GM12878 (cell line): ENCODE measurements around the gene THAP11. TPM values are rescaled to one million over a fixed set of nuclear protein-coding genes. Genes with fewer than 3 reads are reported as not detected.

Source experiments
- ASH2L ChIP-seq: fragments of 300-600, 200-600 bp; sonication (generic); IDR thresholded peaks from 2 replicates; pipeline ENCODE4 v1.6.1; 2017; ENCODE audit warnings: low read depth, mild to moderate bottlenecking, borderline replicate concordance
- CEBPZ ChIP-seq: fragments of 150-350 bp; IDR thresholded peaks from 2 replicates; pipeline ENCODE4 v1.6.1; 2016; ENCODE audit warnings: low read depth, low read length
- E2F8 ChIP-seq: fragments of 450-650 bp; IDR thresholded peaks from 2 replicates; pipeline ENCODE4 v1.6.1; 2018; ENCODE audit warnings: mild to moderate bottlenecking, low read depth, moderate library complexity; ENCODE audit not compliant: partially characterized antibody
- EED ChIP-seq: sonication (generic); IDR thresholded peaks from 2 replicates; pipeline ENCODE4 v1.6.1; 2016; ENCODE audit warnings: antibody characterized with exemption, low read depth
- ETV6 ChIP-seq, 2 experiments: fragments of 450-650 bp in 1 of 2; IDR thresholded peaks in 1 of 2; conservative IDR thresholded peaks in 1 of 2; 2 replicates each; pipeline ENCODE4 v1.6.1; 2014; ENCODE audit warnings: antibody characterized with exemption in 1 of 2, borderline replicate concordance in 1 of 2, low read depth in 1 of 2, mild to moderate bottlenecking in 1 of 2, moderate library complexity in 1 of 2
- GABPA ChIP-seq: IDR thresholded peaks from 2 replicates; pipeline ENCODE4 v1.6.1; 2014; ENCODE audit warnings: antibody characterized with exemption, low read depth, mild to moderate bottlenecking, inconsistent platforms
- HDAC6 ChIP-seq: fragments of 200-600 bp; sonication (generic); IDR thresholded peaks from one replicate; pipeline ENCODE4 v1.8.0; 2017; ENCODE audit warnings: antibody characterized with exemption; ENCODE audit not compliant: unreplicated experiment
- JUND ChIP-seq: IDR thresholded peaks from 2 replicates; pipeline ENCODE4 v1.6.1; 2012; ENCODE audit warnings: low read depth, mild to moderate bottlenecking, low read length, improper control_type of control experiment, moderate library complexity
- LARP7 ChIP-seq: fragments of 450-650 bp; IDR thresholded peaks from 2 replicates; pipeline ENCODE4 v1.6.1; 2017; ENCODE audit warnings: mild to moderate bottlenecking
- RELA ChIP-seq: fragments of 450-650 bp; IDR thresholded peaks from 2 replicates; pipeline ENCODE4 v1.8.0; 2014; ENCODE audit warnings: borderline replicate concordance; ENCODE audit not compliant: partially characterized antibody
- REST ChIP-seq: IDR thresholded peaks from 2 replicates; pipeline ENCODE4 v1.6.1; 2012; ENCODE audit warnings: mild to moderate bottlenecking, low read depth, low read length
- SMC3 ChIP-seq: IDR thresholded peaks from 2 replicates; pipeline ENCODE4 v1.6.1; 2011; ENCODE audit warnings: low read length, improper control_type of control experiment, borderline replicate concordance
- SRF ChIP-seq, 2 experiments: IDR thresholded peaks; 2 replicates each; pipeline ENCODE4 v1.6.1; 2011; ENCODE audit warnings: low read depth in 2 of 2, low read length in 2 of 2, mild to moderate bottlenecking in 1 of 2, moderate library complexity in 1 of 2
- TBL1XR1 ChIP-seq: IDR thresholded peaks from 2 replicates; pipeline ENCODE4 v1.6.1; 2012; ENCODE audit warnings: low read depth, low read length, improper control_type of control experiment
- ZBTB33 ChIP-seq: fragments of 450-650 bp; IDR thresholded peaks from 2 replicates; pipeline ENCODE4 v1.6.1; 2017; ENCODE audit warnings: mild to moderate bottlenecking
- ZNF207 ChIP-seq: fragments of 450-650 bp; IDR thresholded peaks from 2 replicates; pipeline ENCODE4 v1.6.1; 2014; ENCODE audit warnings: antibody characterized with exemption, mild to moderate bottlenecking, borderline replicate concordance
- ZNF274 ChIP-seq: IDR thresholded peaks from one replicate; pipeline ENCODE4 v1.8.0; 2011; ENCODE audit not compliant: insufficient read length, insufficient read depth
- ZNF622 ChIP-seq: fragments of 450-650 bp; IDR thresholded peaks from 2 replicates; pipeline ENCODE4 v1.6.1; 2017; ENCODE audit warnings: mild to moderate bottlenecking, inconsistent platforms
- polyA plus RNA-seq, 11 experiments: library from polyadenylated mRNA; depleted of rRNA in 4 of 11; unstranded in 6 of 11; stranded (reverse) in 5 of 11; fragments of >200 nt; fragmentation: Nextera tagmentation in 4 of 11; fragmentation: Illumina TruSeq in 1 of 11; extraction: Ambion mirVana in 4 of 11; extraction: Trizol in 1 of 11; gene quantifications; 1 replicate in 1 of 11; 2 replicates in 10 of 11; pipeline versions ENCODE4 v1.2.1 to v1.2.3, GENCODE V29; 2011 to 2016; ENCODE audit warnings: inconsistent platforms in 2 of 11, missing spikeins in 2 of 11, low read depth in 1 of 11
- total RNA-seq, 4 experiments: library from RNA; depleted of rRNA in 3 of 4; stranded (reverse); fragments of >200 nt in 3 of 4; fragmentation: Illumina TruSeq in 1 of 4; extraction: Trizol in 1 of 4; gene quantifications; 2 replicates each; pipeline versions ENCODE4 v1.2.1 to v1.2.3, GENCODE V29; 2013 to 2021

Gene THAP11
- total and polyA plus RNA-seq, 10 of the 15 experiments (the other 5 are each of a cell fraction or from before 2014, with no cell fraction given): 2.5 to 36.7 (median 21.4) TPM

- TF ChIP-seq ASH2L (no peak), TBL1XR1 (peak; percentile 64; the same call in 1 of the 2 replicates), JUND (no peak), HDAC6 (no peak), ZNF274 (no peak), SMC3 (no peak), SRF (IDR thresholded peaks at IDR 0.05; ENCODE audit: low read depth in 2 of 2, low read length in 2 of 2) (no peak), ZBTB33 (no peak), ETV6 (conservative IDR thresholded peaks at IDR 0.05 in 1 of 2, IDR thresholded peaks at IDR 0.05 in 1 of 2; ENCODE audit: borderline replicate concordance in 1 of 2, low read depth in 1 of 2) (peak in 1 of 2 experiments; percentile 39; a peak in 1 of 4 replicates), ZNF207 (peak; percentile 69; the same call in 1 of the 2 replicates), E2F8 (peak; percentile 52), EED (peak; percentile 77), CEBPZ (no peak), REST (no peak), GABPA (peak; percentile 77), ZNF622 (no peak), RELA (peak; percentile 65), LARP7 (peak; percentile 55; the same call in 1 of the 2 replicates)
Observed at GRCh38 chr16:67846320-67847063, 4.4 kb downstream of the THAP11 start, which contains the start of gene NUTF2 (continued).
